ENCODE results near the gene ADAMTS17.

The ADAMTS17 gene

DNA sequence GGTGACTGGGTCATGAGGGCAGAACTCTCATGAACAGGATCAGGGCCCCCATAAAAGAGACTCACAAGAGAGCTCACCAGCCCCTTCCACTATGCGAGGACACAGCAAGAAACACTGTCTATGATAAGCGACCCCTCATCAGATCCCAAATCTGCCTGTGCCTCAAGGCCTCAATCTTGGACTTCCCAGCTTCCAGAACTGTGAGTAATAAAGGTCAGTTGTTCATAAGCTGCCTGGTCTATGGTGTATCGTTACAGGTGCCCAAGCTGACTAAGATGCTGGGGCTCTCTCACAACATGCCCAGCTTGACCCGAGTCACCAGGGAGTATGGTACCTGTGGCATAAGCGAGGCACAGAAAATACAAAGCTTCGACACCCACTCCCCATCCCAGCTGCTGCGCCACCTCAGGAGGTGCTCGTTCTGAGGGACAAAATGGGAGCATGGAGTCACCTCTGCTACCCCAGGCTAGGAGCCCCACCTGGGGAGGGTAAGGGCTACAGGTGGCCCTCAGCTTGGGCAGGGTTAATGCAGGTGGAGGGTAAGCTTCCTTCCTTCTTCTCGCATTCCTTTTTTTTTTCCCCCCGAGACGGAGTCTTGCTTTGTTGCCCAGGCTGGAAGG is 234.1 kb downstream of the ADAMTS17 start:
- H3K9me3 ChIP-seq (ENCODE audit: control insufficient read depth, low read length) = no peaks in the 10 kb centered on the region
- H3K27ac ChIP-seq = no peak overlapping the region
- H2AFZ ChIP-seq = no peak overlapping the region
- H3K36me3 ChIP-seq (ENCODE audit: control insufficient read depth, insufficient read depth, low read length) = no peaks in the 10 kb centered on the region
- TF ChIP-seq, protein P1, sequence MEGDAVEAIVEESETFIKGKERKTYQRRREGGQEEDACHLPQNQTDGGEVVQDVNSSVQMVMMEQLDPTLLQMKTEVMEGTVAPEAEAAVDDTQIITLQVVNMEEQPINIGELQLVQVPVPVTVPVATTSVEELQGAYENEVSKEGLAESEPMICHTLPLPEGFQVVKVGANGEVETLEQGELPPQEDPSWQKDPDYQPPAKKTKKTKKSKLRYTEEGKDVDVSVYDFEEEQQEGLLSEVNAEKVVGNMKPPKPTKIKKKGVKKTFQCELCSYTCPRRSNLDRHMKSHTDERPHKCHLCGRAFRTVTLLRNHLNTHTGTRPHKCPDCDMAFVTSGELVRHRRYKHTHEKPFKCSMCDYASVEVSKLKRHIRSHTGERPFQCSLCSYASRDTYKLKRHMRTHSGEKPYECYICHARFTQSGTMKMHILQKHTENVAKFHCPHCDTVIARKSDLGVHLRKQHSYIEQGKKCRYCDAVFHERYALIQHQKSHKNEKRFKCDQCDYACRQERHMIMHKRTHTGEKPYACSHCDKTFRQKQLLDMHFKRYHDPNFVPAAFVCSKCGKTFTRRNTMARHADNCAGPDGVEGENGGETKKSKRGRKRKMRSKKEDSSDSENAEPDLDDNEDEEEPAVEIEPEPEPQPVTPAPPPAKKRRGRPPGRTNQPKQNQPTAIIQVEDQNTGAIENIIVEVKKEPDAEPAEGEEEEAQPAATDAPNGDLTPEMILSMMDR (IDR thresholded peaks at IDR 0.05) = no peak
- H3K4me2 ChIP-seq (ENCODE audit: low read length) = no peak overlapping the region
- no peaks in the 10 kb centered on the region for H3K79me2 ChIP-seq
- H3K4me1 ChIP-seq = no peaks in the 10 kb centered on the region
- H3K27me3 ChIP-seq (ENCODE audit: control insufficient read depth, insufficient read depth, low read length) = no peaks in the 10 kb centered on the region
- H3K9ac ChIP-seq = no peak overlapping the region
- no peak overlapping the region for H3K4me3 ChIP-seq (ENCODE audit: low read depth, low read length)

DNA sequence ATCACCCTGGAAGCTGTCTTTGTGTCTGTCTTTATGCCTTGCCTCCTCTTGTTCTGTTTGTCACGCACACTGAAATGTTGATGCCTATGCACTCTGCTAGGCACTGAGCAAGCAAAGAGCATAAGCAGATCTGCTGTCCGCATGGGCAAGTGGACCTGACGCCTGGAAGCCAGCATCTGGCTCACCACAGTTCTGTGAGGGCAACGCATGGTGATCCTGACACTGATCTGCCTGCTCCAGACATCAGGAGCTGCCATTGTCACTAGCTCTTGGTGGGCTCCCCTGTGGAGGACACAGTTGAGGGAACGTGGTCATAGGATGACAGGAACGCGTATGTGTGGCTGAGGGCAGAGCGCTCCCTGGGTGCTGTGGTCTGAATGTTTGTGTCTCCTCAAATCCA is 234.6 kb downstream of the ADAMTS17 start:
- H2AFZ ChIP-seq = no peak overlapping the region
- no peaks in the 10 kb centered on the region for H3K36me3 ChIP-seq (ENCODE audit: control insufficient read depth, insufficient read depth, low read length)
- no peaks in the 10 kb centered on the region for H3K9me3 ChIP-seq (ENCODE audit: control insufficient read depth, low read length)
- no peaks in the 10 kb centered on the region for H3K79me2 ChIP-seq
- H3K4me1 ChIP-seq = no peaks in the 10 kb centered on the region
- H3K27me3 ChIP-seq (ENCODE audit: control insufficient read depth, insufficient read depth, low read length) = no peaks in the 10 kb centered on the region
- H3K4me3 ChIP-seq (ENCODE audit: low read depth, low read length) = no peak overlapping the region
- TF ChIP-seq, protein P1 (IDR thresholded peaks at IDR 0.05) = no peak
- no peak overlapping the region for H3K27ac ChIP-seq
- H3K9ac ChIP-seq = no peak overlapping the region
- H3K4me2 ChIP-seq (ENCODE audit: low read length) = no peak overlapping the region

DNA sequence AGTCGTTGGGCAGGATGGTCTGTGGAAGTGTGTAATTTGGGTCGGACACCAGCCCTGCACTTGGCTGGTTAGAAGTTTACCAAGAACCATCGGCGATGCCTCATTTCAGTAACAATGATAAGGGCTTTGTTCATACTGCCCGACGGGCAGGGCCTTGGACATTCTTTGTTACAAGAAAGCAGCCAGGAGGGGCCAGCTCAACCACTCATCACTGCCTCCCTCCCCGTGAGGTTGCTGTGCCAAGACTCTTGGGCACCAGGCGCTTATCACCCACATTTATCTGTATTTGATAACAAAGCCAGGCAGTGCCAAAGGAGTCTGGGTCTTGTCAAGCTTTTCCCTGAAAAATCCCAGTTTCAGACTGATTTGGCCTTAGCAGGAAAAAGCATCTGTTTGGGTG is 235.0 kb downstream of the ADAMTS17 start:
- Histone ChIP-seq H3K27me3 (ENCODE audit: control insufficient read depth, insufficient read depth, low read length) (no peaks in the 10 kb centered on the region), H3K79me2 (no peaks in the 10 kb centered on the region), H3K9ac (no peak overlapping the region), H3K4me3 (ENCODE audit: low read depth, low read length) (no peak overlapping the region), H3K4me2 (ENCODE audit: low read length) (no peak overlapping the region), H3K9me3 (ENCODE audit: control insufficient read depth, low read length) (no peaks in the 10 kb centered on the region), H3K4me1 (no peaks in the 10 kb centered on the region), H3K36me3 (ENCODE audit: control insufficient read depth, insufficient read depth, low read length) (no peaks in the 10 kb centered on the region), H2AFZ (no peak overlapping the region), H3K27ac (no peak overlapping the region)
- TF ChIP-seq, protein P1 (IDR thresholded peaks at IDR 0.05) = no peak

- no peaks in the 10 kb centered on the region for H3K9me3 ChIP-seq (ENCODE audit: control insufficient read depth, low read length)
Measured at GRCh38 chr15:100105101-100105500, 236.7 kb downstream of the ADAMTS17 start.

More at GRCh38 chr15:100105101-100105500, 236.7 kb downstream of the ADAMTS17 start:
- H3K27ac ChIP-seq = no peak overlapping the region
- H3K36me3 ChIP-seq (ENCODE audit: control insufficient read depth, insufficient read depth, low read length) = no peaks in the 10 kb centered on the region
- H3K4me2 ChIP-seq (ENCODE audit: low read length) = no peak overlapping the region
- TF ChIP-seq, protein P1 (IDR thresholded peaks at IDR 0.05) = no peak
- no peaks in the 10 kb centered on the region for H3K27me3 ChIP-seq (ENCODE audit: control insufficient read depth, insufficient read depth, low read length)
- H3K4me1 ChIP-seq = no peaks in the 10 kb centered on the region
- H2AFZ ChIP-seq = no peak overlapping the region
- H3K9ac ChIP-seq = no peak overlapping the region
- no peak overlapping the region for H3K4me3 ChIP-seq (ENCODE audit: low read depth, low read length)
- H3K79me2 ChIP-seq = no peaks in the 10 kb centered on the region
